Ramos (cell line): ENCODE measurements around the gene LTK.

Source experiments
- in situ Hi-C: fragments of 300-500 bp; cut with MboI; formaldehyde crosslinking; loops from one replicate; pipeline ENCODE4 v1.14.3; 2022; ENCODE audit warnings: low sequenced_read_pairs; ENCODE audit not compliant: unreplicated experiment

Gene LTK

GRCh38 chr15:41501191-41501917 lies 12.3 kb downstream of the LTK start:
- in situ Hi-C loops = no loop called here

- in situ Hi-C loops = no loop called here
Measured at GRCh38 chr15:41499109-41499851, 14.3 kb downstream of the LTK start.

GRCh38 chr15:41498657-41499056 lies 15.0 kb downstream of the LTK start:
- in situ Hi-C loops = no loop called here

DNA sequence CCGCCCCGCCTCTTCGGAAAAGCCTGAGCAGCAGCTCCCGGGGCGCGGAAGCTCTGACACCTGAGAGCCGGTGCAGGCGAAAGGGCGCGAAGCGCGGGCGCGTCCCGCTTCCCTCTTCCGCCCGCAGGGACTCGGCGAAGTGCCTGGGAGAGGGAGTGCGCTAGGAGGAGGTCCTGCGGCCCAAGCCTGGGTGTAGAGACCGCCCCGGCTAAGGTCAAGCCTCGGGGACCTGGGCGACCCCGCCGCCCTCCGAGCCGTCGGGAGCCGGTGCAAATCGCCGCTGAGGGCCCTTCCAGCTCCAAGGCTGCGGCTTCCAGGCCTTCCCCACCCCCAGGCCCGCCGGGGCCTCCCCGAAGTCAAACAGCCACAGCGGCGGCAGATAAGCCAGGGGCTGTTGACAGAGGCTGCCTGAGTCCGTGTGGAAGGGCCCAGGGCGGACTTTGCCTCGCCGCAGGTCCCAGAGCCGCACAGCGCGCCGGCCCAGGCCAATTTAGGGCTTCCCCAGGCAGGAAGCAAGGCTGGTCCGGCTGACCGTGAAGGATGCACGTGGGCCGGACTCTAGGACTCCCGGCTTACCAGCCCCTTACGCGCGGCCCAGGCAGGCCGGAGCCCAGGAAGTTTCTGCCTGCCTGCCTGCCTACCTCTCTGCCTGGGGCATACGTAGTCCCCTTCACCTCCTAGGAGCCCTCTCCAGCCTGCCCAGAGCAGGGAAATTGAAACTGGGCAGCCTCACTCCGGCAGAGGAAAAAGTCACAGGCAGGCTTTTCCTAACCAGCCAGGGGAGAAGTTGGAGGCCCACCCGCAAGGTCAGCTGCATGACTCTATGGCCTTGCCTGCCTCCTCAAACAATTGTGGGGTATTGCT lies 17.7 kb downstream of the LTK start:
- in situ Hi-C loops = no loop called here

GRCh38 chr15:41494922-41495735 lies 18.5 kb downstream of the LTK start:
- in situ Hi-C loops = no loop called here

GRCh38 chr15:41494190-41494921 lies 19.3 kb downstream of the LTK start:
- in situ Hi-C loops = no loop called here

- in situ Hi-C loops = no loop called here
Measured at GRCh38 chr15:41493902-41494189, 19.8 kb downstream of the LTK start.

DNA sequence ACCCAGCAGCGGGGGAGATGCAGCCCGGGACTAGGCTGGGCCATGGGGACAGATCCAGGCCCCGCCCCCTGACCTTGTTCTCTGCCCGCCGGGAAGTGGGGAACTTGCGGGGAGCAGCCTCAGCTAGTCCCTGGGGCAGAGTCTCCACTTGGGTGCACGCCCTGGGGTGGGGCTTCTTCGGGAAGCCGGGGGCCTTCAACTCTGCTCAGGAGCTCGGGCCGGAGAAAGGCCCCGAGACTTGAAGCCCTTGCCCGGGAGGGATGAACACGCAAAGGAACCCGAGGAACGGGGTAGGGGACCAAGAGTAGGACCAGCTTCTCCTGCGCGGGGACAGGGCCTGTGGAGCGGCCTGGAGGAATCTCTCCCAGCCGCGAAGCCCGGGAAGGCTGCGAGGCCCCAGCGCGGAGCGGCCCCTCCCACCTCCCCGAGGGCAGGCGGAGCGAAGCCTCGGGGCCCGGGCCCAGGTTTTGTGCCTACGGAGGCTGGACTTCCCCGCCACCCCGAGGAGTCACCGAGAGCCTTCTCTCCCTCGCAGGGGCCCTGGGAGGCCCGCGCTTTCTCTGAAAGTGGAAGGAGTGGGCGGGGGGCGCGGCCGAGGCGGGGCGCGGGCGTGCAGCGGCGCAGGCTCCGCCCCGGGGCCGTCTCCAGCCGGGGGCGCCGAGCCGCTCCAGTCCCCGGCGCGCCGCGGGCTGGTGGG lies 20.3 kb downstream of the LTK start, which contains the start of gene ITPKA:
ITPKA (plus strand) TSS at position 670 of the 697 bp plus-strand sequence. CDS start 54 bp downstream, outside the sequence.
- in situ Hi-C loops = no loop called here

- in situ Hi-C loops = no loop called here
Measured at GRCh38 chr15:41492597-41493204, 20.9 kb downstream of the LTK start.

DNA sequence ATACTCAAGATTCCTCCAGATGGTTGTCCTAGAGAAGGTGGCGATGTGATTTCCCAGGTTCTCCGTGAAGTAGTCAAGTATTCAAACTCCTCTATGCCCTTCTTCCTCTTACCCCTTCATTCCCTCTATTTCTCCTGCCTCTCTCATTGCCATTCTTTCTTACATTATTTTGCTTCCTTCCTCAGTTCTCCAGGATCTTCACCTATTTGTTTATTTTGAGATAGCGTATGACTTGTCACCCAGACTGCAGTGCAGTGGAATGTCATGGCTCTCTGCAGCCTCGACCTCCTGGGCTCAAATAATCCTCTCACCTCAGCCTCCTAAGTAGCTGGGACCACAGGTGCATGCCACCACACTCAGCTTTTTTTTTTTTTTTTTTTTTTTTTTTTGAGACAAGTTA lies 21.7 kb downstream of the LTK start:
- in situ Hi-C loops = no loop called here

GRCh38 chr15:41490355-41490754 lies 23.3 kb downstream of the LTK start:
- in situ Hi-C loops = no loop called here

- in situ Hi-C loops = no loop called here
Measured at GRCh38 chr15:41489641-41490040, 24.0 kb downstream of the LTK start.

DNA sequence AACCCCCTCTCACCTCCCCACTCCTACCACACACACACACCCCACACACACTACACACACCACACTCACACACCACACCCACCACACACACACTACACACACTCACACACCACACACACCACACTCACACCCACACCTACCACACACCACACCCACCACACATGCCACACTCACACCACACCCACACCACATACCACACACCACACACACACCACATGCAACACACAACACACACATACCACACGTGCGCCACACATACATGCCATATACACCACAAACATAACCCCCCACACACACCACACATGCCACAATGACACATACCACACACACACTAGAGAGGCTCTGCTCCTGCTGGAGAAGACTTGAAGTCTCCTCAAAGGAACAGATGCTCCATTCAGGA lies 25.8 kb downstream of the LTK start:
- in situ Hi-C loops = no loop called here

DNA sequence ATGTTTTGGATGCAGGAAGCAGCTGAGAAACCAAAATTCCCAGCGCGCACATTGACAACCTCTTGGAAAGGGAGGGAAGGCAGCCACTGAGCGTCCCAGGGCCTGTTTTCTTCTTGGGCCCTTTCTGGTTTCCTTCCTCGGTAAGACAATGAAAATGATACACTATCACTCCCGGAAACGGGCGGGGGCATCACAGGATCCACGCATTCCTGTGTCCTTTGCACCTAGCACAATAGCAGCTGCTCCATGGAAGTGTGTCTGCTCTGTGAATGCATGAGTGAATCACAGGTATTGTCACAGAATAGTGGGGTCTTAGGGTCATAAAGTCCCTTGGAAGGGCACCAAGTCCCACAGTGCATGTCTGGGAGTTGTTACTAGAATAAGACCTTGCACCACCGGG lies 26.2 kb downstream of the LTK start:
- in situ Hi-C loops = no loop called here

DNA sequence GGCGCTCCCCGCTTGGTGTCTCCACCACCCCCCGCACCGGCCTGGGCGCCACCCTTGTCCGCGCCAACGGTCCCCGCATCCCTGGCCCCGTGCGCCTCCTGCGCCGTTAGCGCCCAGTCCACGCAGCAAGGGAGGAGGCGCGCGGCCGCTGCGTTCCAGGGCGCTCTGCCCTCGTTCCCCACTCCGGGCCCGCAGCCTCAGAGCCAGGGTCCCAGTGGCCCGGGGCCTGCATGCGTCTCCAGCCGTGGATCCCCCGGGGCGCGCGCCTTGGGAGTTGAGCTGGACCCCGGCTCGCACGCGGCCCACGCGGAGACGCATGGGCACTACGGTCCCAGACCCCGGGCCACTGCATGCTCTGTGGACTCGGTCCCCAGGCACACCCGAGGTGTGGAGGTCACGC lies 27.3 kb downstream of the LTK start:
- in situ Hi-C loops = no loop called here

- in situ Hi-C loops = no loop called here
Measured at GRCh38 chr15:41484937-41485625, 28.5 kb downstream of the LTK start.

DNA sequence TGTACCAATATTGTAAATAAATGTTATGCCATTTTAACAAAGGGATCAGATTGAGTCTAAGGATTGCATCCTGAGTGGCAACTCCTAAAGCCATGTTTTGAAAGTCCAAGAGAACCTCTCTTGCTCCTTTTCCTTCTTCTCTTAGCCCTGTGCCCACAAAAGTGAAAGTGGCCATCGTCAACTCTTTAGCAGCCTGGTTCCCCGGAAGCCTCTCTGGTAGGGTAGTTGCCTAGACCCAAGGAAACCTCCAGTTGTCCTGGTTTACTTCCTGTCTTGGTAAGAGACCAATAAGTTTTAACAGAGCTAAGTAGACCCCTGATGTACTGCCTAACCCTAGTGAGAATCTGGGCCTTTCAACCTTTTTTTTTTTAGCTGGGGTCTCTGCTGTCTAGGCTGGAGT lies 30.1 kb downstream of the LTK start:
- in situ Hi-C loops = no loop called here

- in situ Hi-C loops = no loop called here
Measured at GRCh38 chr15:41483115-41483514, 30.5 kb downstream of the LTK start.
